ENCODE results near the gene CFAP221.

Gene CFAP221

DNA sequence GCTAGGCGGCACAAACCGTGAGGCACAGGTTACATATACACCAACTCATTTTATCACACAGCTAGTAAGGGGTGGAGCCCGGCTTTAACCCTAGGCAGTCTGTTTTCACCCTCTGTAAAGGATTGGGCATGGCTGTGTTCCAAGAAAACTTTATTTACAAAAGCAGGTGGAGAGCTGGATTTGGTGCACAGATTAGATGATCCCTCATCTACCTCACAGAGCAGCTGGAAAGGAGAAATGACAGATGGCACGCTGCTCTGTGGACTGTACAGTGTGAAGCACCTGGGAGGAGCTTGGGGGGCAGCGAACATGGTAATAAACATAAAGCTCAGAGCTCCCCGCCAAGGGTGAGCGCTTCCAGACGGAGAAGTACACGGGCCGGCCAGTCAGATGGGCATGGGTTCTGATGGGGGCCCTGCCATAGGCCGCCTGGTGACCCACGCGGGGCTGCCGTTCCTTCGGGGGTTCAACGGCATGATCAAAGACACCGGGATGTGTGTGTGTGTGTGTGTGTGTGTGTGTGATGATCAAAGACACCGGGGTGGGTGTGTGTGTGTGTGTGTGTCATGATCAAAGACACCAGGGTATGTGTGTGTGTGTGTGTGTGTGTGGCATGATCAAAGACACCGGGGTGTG is 133.9 kb downstream of the CFAP221 start:
- no peak overlapping the region for H3K27ac ChIP-seq
- DNase-seq: no peak
- TF ChIP-seq, protein P1, sequence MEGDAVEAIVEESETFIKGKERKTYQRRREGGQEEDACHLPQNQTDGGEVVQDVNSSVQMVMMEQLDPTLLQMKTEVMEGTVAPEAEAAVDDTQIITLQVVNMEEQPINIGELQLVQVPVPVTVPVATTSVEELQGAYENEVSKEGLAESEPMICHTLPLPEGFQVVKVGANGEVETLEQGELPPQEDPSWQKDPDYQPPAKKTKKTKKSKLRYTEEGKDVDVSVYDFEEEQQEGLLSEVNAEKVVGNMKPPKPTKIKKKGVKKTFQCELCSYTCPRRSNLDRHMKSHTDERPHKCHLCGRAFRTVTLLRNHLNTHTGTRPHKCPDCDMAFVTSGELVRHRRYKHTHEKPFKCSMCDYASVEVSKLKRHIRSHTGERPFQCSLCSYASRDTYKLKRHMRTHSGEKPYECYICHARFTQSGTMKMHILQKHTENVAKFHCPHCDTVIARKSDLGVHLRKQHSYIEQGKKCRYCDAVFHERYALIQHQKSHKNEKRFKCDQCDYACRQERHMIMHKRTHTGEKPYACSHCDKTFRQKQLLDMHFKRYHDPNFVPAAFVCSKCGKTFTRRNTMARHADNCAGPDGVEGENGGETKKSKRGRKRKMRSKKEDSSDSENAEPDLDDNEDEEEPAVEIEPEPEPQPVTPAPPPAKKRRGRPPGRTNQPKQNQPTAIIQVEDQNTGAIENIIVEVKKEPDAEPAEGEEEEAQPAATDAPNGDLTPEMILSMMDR (IDR thresholded peaks at IDR 0.05; ENCODE audit: low read depth, low read length, missing control alignments): no peak
- H3K36me3 ChIP-seq (replicated peaks): no peaks in the 10 kb centered on the region
- no peak overlapping the region for H3K4me3 ChIP-seq (ENCODE audit: low read depth, low read length)
- in situ Hi-C loops (cut with HindIII; ENCODE audit: low pct_ligation_motif_present, low sequenced_read_pairs): no loop called here
- H3K27me3 ChIP-seq (replicated peaks): no peaks in the 10 kb centered on the region

DNA sequence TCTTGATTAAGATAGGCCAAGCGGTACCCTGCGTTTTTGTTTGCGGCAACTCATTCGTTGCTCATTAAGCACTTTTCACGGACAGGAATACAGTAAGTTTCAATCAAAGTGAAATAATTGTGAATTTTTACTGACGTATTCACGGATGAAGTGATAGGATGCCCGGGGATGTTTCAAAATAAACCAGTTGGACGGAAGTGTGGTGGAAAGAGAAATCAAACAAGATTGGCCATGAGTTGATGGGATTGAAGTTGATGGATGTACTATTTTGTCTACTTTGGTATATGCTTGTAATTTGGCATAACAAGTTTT is 135.2 kb downstream of the CFAP221 start:
- no peak overlapping the region for H3K27ac ChIP-seq
- H3K27me3 ChIP-seq (replicated peaks): no peaks in the 10 kb centered on the region
- peak overlapping the region; percentile 93 for H3K4me3 ChIP-seq (ENCODE audit: low read depth, low read length)
- in situ Hi-C loops (cut with HindIII; ENCODE audit: low pct_ligation_motif_present, low sequenced_read_pairs): no loop called here
- DNase-seq: no peak
- TF ChIP-seq, protein P1 (IDR thresholded peaks at IDR 0.05; ENCODE audit: low read depth, low read length, missing control alignments): no peak
- H3K36me3 ChIP-seq (replicated peaks): no peaks in the 10 kb centered on the region

DNA sequence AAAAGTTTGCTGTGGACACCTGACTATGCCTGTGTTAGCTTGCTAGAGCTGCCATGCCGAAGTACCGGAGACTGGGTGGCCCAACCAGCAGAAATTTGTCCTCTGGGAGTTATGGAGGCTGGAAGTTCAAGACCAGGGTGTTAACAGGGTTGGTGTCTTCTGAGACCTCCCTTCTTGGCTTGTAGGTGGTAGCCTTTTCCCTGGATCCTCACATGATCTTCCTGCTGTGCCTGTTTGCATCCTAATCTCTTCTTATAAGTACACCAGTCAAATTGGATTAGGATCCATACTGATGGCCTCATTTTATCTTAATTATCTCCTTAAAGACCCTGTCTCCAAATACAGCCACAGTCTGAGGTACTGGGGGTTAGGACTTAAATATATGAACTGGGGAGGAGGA is 135.6 kb downstream of the CFAP221 start:
- H3K27ac ChIP-seq: no peak overlapping the region
- no peaks in the 10 kb centered on the region for H3K27me3 ChIP-seq (replicated peaks)
- TF ChIP-seq, protein P1 (IDR thresholded peaks at IDR 0.05; ENCODE audit: low read depth, low read length, missing control alignments): no peak
- in situ Hi-C loops (cut with HindIII; ENCODE audit: low pct_ligation_motif_present, low sequenced_read_pairs): no loop called here
- no peaks in the 10 kb centered on the region for H3K36me3 ChIP-seq (replicated peaks)
- DNase-seq: no peak
- peak overlapping the region; percentile 93 for H3K4me3 ChIP-seq (ENCODE audit: low read depth, low read length)

DNA sequence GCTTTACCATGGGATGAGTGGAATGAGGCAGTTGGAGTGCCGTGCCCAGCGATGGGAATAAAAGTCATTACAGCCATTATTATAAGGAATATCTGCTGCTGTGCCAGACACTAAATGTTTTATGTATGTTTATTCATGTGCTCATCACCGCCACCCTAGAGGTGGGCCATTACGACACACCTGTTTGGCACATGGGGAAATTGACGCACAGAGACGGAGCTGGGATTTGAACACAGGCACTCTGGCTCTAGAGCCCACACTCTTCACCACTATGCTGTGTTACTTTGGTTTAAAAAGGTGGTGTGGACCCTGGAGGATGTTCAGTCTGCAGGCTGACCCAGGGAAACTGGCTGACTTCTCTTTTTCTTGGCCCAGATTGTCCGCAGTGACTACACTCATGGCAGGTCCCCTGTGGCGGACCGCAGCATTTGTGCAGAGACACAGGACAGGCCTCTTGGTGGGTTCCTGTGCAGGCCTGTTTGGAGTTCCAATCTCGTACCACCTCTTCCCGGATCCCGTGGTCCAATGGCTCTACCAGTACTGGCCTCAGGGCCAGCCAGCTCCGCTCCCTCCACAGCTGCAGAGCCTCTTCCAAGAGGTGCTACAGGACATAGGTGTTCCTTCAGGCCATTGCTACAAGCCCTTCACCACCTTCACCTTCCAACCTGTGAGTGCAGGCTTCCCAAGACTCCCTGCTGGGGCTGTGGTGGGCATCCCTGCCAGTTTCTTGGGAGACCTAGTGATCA is 136.4 kb downstream of the CFAP221 start:
- DNase-seq: no peak

DNA sequence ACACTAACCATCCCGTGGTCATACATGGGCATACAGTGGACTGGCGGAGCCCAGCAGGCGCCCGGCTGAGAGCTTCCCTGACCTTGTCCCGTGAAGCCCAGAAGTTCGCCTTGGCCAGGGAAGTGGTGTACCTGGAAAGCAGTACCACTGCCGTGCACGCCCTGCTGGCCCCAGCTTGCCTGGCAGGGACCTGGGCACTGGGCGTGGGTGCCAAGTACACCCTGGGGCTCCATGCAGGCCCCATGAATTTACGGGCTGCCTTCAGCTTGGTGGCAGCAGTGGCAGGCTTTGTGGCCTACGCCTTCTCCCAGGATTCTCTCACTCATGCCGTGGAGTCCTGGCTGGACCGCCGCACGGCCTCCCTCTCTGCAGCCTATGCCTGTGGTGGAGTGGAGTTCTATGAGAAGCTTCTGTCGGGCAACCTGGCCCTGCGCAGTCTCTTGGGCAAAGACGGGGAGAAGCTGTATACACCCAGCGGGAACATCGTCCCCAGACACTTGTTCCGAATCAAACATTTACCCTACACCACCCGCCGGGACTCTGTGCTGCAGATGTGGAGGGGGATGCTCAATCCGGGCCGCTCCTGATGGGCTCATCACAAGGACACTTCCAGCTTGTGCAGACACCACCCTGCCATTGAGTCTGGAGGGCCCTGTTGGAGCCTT is 137.1 kb downstream of the CFAP221 start:
- Histone ChIP-seq H3K27ac (no peak overlapping the region), H3K27me3 (replicated peaks) (no peaks in the 10 kb centered on the region), H3K4me3 (ENCODE audit: low read depth, low read length) (no peak overlapping the region), H3K36me3 (replicated peaks) (no peaks in the 10 kb centered on the region)
- in situ Hi-C loops (cut with HindIII; ENCODE audit: low pct_ligation_motif_present, low sequenced_read_pairs): no loop called here
- TF ChIP-seq, protein P1 (IDR thresholded peaks at IDR 0.05; ENCODE audit: low read depth, low read length, missing control alignments): no peak
- DNase-seq: no peak

More for the DNA sequence above, 136.4 kb downstream of the CFAP221 start:
- no peak overlapping the region for H3K4me3 ChIP-seq (ENCODE audit: low read depth, low read length)
- no peak overlapping the region for H3K27ac ChIP-seq
- in situ Hi-C loops (cut with HindIII; ENCODE audit: low pct_ligation_motif_present, low sequenced_read_pairs): no loop called here
- TF ChIP-seq, protein P1 (IDR thresholded peaks at IDR 0.05; ENCODE audit: low read depth, low read length, missing control alignments): no peak
- H3K36me3 ChIP-seq (replicated peaks): no peaks in the 10 kb centered on the region
- no peaks in the 10 kb centered on the region for H3K27me3 ChIP-seq (replicated peaks)

All from brain microvascular endothelial cell (primary cell).